Neutrophil (primary cell): ENCODE data around the gene OR51B5.
"Not testable (repeated sequence)": the region's sequence is repeated elsewhere in the genome, so short reads cannot be mapped to it uniquely, and the experiment has no call there.

Source experiments
- H3K27ac ChIP-seq: fragments of 200-600 bp; sonication (generic); 2 replicates; pipeline ENCODE4 v1.5.1; 2016; ENCODE audit warnings: mild to moderate bottlenecking, moderate library complexity
- H3K27me3 ChIP-seq: fragments of 200-600 bp; sonication (generic); 2 replicates; pipeline ENCODE4 v1.6.0; 2016; ENCODE audit warnings: mild to moderate bottlenecking
- H3K36me3 ChIP-seq: fragments of 200-600 bp; sonication (generic); 2 replicates; pipeline ENCODE4 v1.5.1; 2017
- H3K4me1 ChIP-seq, 2 experiments: fragments of 200-600 bp in 1 of 2; sonication (generic) in 1 of 2; 1 replicate in 1 of 2; 2 replicates in 1 of 2; pipeline versions ENCODE4 v1.5.1 to v1.6.1; 2013 to 2016; ENCODE audit warnings: low read depth in 1 of 2, low read length in 1 of 2, mild to moderate bottlenecking in 1 of 2, moderate library complexity in 1 of 2; ENCODE audit not compliant: control insufficient read depth in 1 of 2, insufficient read depth in 1 of 2
- H3K4me3 ChIP-seq, 2 experiments: fragments of 200-600 bp in 1 of 2; sonication (generic) in 1 of 2; 1 replicate in 1 of 2; 2 replicates in 1 of 2; pipeline ENCODE4 v1.5.1; 2013 to 2016; ENCODE audit warnings: low read depth in 1 of 2, low read length in 1 of 2, mild to moderate bottlenecking in 1 of 2, moderate library complexity in 1 of 2
- H3K9me3 ChIP-seq: fragments of 200-600 bp; sonication (generic); 2 replicates; pipeline ENCODE4 v1.5.1; 2016
- TF ChIP-seq, protein P1 (sequence below): fragments of 200-600 bp; sonication (generic); IDR thresholded peaks from 2 replicates; pipeline ENCODE4 v1.5.1; 2016; ENCODE audit warnings: antibody characterized with exemption

The OR51B5 gene

GRCh38 chr11:5345831-5346230 lies 2.5 kb upstream of the OR51B5 start:
- no peaks in the 10 kb centered on the region for H3K9me3 ChIP-seq
- no peaks in the 10 kb centered on the region for H3K27me3 ChIP-seq
- H3K27ac ChIP-seq = no peak overlapping the region

DNA sequence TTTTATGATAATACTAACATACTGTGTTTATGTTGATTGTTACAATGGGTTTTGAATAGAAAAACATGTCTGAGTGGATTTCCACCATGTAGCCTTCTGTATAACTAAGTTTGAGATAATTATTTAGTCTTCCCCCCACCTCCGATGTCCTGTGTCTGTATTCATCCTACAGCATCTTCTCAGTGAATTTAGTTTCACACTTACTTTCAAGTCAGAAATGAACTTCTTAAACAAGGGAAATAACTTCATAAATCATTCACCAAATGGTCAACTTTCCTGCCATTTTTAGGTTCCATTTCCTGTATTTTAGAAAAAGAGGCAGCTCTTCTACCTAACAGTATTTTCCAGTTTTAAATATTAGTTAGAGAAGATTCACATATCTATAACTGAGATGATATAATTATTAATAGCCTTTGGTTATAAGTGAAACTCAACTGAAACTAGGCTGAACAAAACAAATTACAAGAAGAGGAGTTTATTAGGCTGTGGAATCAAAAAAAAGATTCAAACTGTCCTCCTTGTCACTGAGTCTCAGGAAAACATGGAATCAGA lies 3.5 kb downstream of the OR51B5 start:
- no peaks in the 10 kb centered on the region for H3K36me3 ChIP-seq
- H3K27ac ChIP-seq = no peak overlapping the region
- H3K4me3 ChIP-seq = no peak overlapping the region
- TF ChIP-seq, protein P1, sequence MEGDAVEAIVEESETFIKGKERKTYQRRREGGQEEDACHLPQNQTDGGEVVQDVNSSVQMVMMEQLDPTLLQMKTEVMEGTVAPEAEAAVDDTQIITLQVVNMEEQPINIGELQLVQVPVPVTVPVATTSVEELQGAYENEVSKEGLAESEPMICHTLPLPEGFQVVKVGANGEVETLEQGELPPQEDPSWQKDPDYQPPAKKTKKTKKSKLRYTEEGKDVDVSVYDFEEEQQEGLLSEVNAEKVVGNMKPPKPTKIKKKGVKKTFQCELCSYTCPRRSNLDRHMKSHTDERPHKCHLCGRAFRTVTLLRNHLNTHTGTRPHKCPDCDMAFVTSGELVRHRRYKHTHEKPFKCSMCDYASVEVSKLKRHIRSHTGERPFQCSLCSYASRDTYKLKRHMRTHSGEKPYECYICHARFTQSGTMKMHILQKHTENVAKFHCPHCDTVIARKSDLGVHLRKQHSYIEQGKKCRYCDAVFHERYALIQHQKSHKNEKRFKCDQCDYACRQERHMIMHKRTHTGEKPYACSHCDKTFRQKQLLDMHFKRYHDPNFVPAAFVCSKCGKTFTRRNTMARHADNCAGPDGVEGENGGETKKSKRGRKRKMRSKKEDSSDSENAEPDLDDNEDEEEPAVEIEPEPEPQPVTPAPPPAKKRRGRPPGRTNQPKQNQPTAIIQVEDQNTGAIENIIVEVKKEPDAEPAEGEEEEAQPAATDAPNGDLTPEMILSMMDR = no peak
- no peaks in the 10 kb centered on the region for H3K4me1 ChIP-seq
- no peaks in the 10 kb centered on the region for H3K27me3 ChIP-seq
- no peaks in the 10 kb centered on the region for H3K9me3 ChIP-seq

More at GRCh38 chr11:5345831-5346230, 2.5 kb upstream of the OR51B5 start:
- H3K36me3 ChIP-seq = no peaks in the 10 kb centered on the region
- TF ChIP-seq, protein P1 = no peak
- H3K4me1 ChIP-seq = no peaks in the 10 kb centered on the region
- H3K4me3 ChIP-seq = no peak overlapping the region

DNA sequence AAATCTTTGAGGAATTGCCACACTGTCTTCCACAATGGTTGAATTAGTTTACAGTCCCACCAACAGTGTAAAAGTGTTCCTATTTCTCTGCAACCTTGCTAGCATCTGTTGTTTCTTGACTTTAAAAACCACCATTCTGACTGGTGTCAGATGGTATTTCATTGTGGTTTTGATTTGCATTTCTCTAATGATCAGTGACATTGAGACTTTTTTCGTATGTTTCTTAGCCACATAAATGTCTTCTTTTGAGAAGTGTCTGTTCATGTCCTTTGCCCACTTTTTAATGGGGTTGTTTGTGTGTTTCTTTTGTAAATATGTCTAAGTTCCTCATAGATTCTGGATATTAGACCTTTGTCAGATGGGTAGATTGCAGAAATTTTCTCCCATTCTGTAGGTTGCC lies 6.1 kb downstream of the OR51B5 start:
- not testable (repeated sequence) for H3K27ac ChIP-seq, H3K27me3 ChIP-seq, H3K9me3 ChIP-seq, H3K4me3 ChIP-seq, H3K4me1 ChIP-seq, H3K36me3 ChIP-seq

GRCh38 chr11:5336331-5336730 lies 7.0 kb downstream of the OR51B5 start:
- Histone ChIP-seq H3K36me3 (no peaks in the 10 kb centered on the region), H3K9me3 (no peaks in the 10 kb centered on the region), H3K27ac (no peak overlapping the region), H3K4me3 (no peak overlapping the region), H3K27me3 (no peaks in the 10 kb centered on the region), H3K4me1 (no peaks in the 10 kb centered on the region)
- TF ChIP-seq, protein P1 = no peak

DNA sequence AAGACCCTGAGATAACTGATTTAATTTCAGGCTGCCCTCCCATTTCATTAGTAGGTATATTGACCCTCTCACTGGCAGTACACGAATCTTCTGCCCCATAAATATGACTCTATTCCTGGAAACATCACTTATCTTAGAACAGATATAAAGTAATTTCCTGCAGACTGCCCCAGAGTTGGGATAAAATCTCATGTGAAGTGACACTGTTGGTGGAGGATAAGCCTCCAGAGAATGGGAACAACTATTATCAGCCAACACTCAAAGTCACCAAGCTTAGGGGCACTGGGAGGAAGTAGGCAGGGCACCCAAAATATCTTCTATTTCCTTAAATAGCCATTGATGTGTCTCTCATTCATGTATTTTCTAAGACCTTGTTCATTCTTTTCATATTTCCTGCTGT lies 8.2 kb downstream of the OR51B5 start:
- Histone ChIP-seq H3K4me1 (no peaks in the 10 kb centered on the region), H3K4me3 (no peak overlapping the region), H3K9me3 (no peaks in the 10 kb centered on the region), H3K27ac (no peak overlapping the region), H3K27me3 (no peaks in the 10 kb centered on the region), H3K36me3 (no peaks in the 10 kb centered on the region)
- TF ChIP-seq, protein P1 = no peak

DNA sequence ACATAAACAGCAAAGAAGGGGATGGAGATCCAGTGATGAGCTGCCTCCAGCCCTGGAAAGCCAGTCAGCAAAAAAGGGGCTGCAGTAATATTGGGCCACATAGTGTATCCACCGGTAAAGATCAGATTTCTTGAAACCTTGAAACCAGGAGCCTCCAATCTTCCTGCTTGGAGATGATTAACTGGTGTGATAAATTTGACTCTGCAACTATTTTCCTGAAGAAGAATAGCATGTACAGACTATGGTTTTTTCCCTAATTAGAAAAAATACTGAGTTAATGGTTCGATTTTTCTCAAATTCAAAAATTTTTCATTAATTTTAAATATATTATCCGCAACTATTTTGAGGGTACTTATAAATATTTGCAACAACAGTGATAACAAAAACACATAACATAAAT lies 19.1 kb downstream of the OR51B5 start, which contains the start of gene OR51B2:
Gene OR51B2 (minus strand): TSS at position 101 of the 400 bp plus-strand sequence. CDS start 0 bp downstream, at position 101.
- no peaks in the 10 kb centered on the region for H3K4me1 ChIP-seq
- H3K36me3 ChIP-seq = no peaks in the 10 kb centered on the region
- no peak within 1 kb of the TSS for H3K27ac ChIP-seq
- TF ChIP-seq, protein P1 = no peak
- H3K9me3 ChIP-seq = no peaks in the 10 kb centered on the region
- H3K4me3 ChIP-seq = no peak within 1 kb of the TSS
- H3K27me3 ChIP-seq = no peaks in the 10 kb centered on the region
